ENCODE measurements around the gene ARMC9.

The ARMC9 gene

GRCh38 chr2:231210782-231211181, 12.4 kb downstream of the ARMC9 start:
- Histone ChIP-seq H3K36me3 (ENCODE audit: insufficient read depth) (no peaks in the 10 kb centered on the region), H3K79me2 (ENCODE audit: insufficient read depth, low read depth) (no peaks in the 10 kb centered on the region), H3K4me1 (ENCODE audit: low read depth, poor library complexity, severe bottlenecking) (peaks cover 5% of the 10 kb centered on the region), H3K27ac (no peak overlapping the region), H4K20me1 (ENCODE audit: insufficient read depth) (no peaks in the 10 kb centered on the region), H2AFZ (ENCODE audit: low read depth) (no peak overlapping the region), H3K9ac (no peak overlapping the region), H3K4me3 (IDR thresholded peaks at IDR 0.05; ENCODE audit: insufficient read depth, low read depth, low read length) (no peak overlapping the region), H3K4me2 (no peak overlapping the region), H3K27me3 (ENCODE audit: insufficient read depth, low read depth) (no peaks in the 10 kb centered on the region)
- no peak for TF ChIP-seq CTCF (conservative IDR thresholded peaks at IDR 0.05; ENCODE audit: low read depth, low read length)

- Histone ChIP-seq H3K4me3 (IDR thresholded peaks at IDR 0.05; ENCODE audit: insufficient read depth, low read depth, low read length) (no peak overlapping the region), H3K27me3 (ENCODE audit: insufficient read depth, low read depth) (no peaks in the 10 kb centered on the region), H3K9ac (no peak overlapping the region), H4K20me1 (ENCODE audit: insufficient read depth) (no peaks in the 10 kb centered on the region), H3K4me1 (ENCODE audit: low read depth, poor library complexity, severe bottlenecking) (peaks cover 5% of the 10 kb centered on the region), H2AFZ (ENCODE audit: low read depth) (no peak overlapping the region), H3K4me2 (no peak overlapping the region), H3K36me3 (ENCODE audit: insufficient read depth) (no peaks in the 10 kb centered on the region), H3K27ac (no peak overlapping the region), H3K79me2 (ENCODE audit: insufficient read depth, low read depth) (no peaks in the 10 kb centered on the region)
- TF ChIP-seq CTCF (conservative IDR thresholded peaks at IDR 0.05; ENCODE audit: low read depth, low read length), result no peak
Measured at GRCh38 chr2:231211486-231211885, 13.1 kb downstream of the ARMC9 start.

DNA sequence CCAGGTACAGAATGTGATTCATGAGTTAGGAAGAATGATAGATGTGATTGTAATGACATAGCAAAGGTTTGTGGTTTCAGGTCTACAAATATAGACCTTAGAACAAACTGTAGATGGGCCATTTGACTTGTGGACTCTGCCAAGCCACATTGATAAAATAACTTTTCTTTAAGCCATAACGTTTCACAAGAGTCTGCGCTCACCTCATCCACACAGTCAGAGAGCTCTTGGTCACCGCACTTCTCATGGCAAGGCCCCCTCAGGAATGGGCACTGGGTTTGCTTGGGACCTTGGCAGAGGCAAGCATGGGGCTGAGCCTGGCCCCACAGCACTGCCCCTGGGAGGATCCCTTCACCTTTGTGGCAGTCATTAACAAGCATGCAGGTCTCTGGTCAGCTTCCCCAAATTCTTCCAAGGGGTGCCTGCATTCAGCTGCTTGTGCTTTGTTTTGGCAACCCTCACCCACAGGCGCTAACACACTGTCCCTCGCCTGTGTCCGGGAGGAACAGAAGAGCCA, 14.0 kb downstream of the ARMC9 start:
- Histone ChIP-seq H4K20me1 (ENCODE audit: insufficient read depth) (no peaks in the 10 kb centered on the region), H3K4me3 (IDR thresholded peaks at IDR 0.05; ENCODE audit: insufficient read depth, low read depth, low read length) (no peak overlapping the region), H3K27me3 (ENCODE audit: insufficient read depth, low read depth) (no peaks in the 10 kb centered on the region), H3K79me2 (ENCODE audit: insufficient read depth, low read depth) (no peaks in the 10 kb centered on the region), H3K9ac (no peak overlapping the region), H3K4me1 (ENCODE audit: low read depth, poor library complexity, severe bottlenecking) (peaks cover 5% of the 10 kb centered on the region), H3K27ac (no peak overlapping the region), H3K4me2 (no peak overlapping the region), H3K36me3 (ENCODE audit: insufficient read depth) (no peaks in the 10 kb centered on the region), H2AFZ (ENCODE audit: low read depth) (no peak overlapping the region)
- no peak for TF ChIP-seq CTCF (conservative IDR thresholded peaks at IDR 0.05; ENCODE audit: low read depth, low read length)

- no peak for TF ChIP-seq CTCF (conservative IDR thresholded peaks at IDR 0.05; ENCODE audit: low read depth, low read length)
- Histone ChIP-seq H3K4me1 (ENCODE audit: low read depth, poor library complexity, severe bottlenecking) (no peaks in the 10 kb centered on the region), H2AFZ (ENCODE audit: low read depth) (no peak overlapping the region), H3K9ac (no peak overlapping the region), H3K79me2 (ENCODE audit: insufficient read depth, low read depth) (no peaks in the 10 kb centered on the region), H3K4me3 (IDR thresholded peaks at IDR 0.05; ENCODE audit: insufficient read depth, low read depth, low read length) (no peak overlapping the region), H3K27me3 (ENCODE audit: insufficient read depth, low read depth) (no peaks in the 10 kb centered on the region), H3K4me2 (no peak overlapping the region), H3K27ac (no peak overlapping the region), H4K20me1 (ENCODE audit: insufficient read depth) (no peaks in the 10 kb centered on the region), H3K36me3 (ENCODE audit: insufficient read depth) (no peaks in the 10 kb centered on the region)
Measured at GRCh38 chr2:231213931-231214642, 15.7 kb downstream of the ARMC9 start.
